Heart right ventricle (tissue), 16 donors: ENCODE results near the gene ELMO1. TPM values are rescaled to one million over a fixed set of nuclear protein-coding genes. Genes with fewer than 3 reads are reported as not detected.

Source experiments
- ATAC-seq, 8 donors: fragments of 200-7000 bp; cut with Tn5 transposase; one replicate each; pipeline ENCODE4 v1.9.1; 2020; ENCODE audit warnings: mild to moderate bottlenecking in 8 of 8, moderate library complexity in 8 of 8, moderate number of reproducible peaks in 1 of 8
- DNase-seq, 2 donors: peaks; one replicate each; pipeline ENCODE4 v3.0.0-alpha.2; 2020
- H3K27ac ChIP-seq, 10 donors: fragments of 200-600 bp; sonication (generic) in 2 of 10; one replicate each; pipeline versions ENCODE4 v1.5.0 to v1.8.0; 2020 to 2022; ENCODE audit warnings: mild to moderate bottlenecking in 3 of 10
- H3K27me3 ChIP-seq, 7 donors: fragments of 200-600 bp; one replicate each; pipeline ENCODE4 v1.8.0; 2021 to 2022; ENCODE audit warnings: mild to moderate bottlenecking in 2 of 7
- H3K36me3 ChIP-seq, 9 donors: fragments of 200-600 bp; sonication (generic) in 1 of 9; one replicate each; pipeline versions ENCODE4 v1.5.0 to v1.8.0; 2020 to 2022; ENCODE audit warnings: mild to moderate bottlenecking in 2 of 9
- H3K4me1 ChIP-seq, 9 donors: fragments of 200-600 bp; sonication (generic) in 1 of 9; one replicate each; pipeline versions ENCODE4 v1.5.0 to v1.8.0; 2020 to 2022; ENCODE audit warnings: mild to moderate bottlenecking in 4 of 9
- H3K4me3 ChIP-seq, 10 donors: fragments of 200-600 bp; sonication (generic) in 2 of 10; one replicate each; pipeline versions ENCODE4 v1.5.0 to v1.8.0; 2020 to 2022; ENCODE audit warnings: mild to moderate bottlenecking in 7 of 10, moderate library complexity in 2 of 10
- H3K9me3 ChIP-seq, 11 donors: fragments of 200-600 bp in 10 of 11; sonication (generic) in 2 of 11; one replicate each; pipeline versions ENCODE4 v1.5.0 to v1.8.0; 2013 to 2022; ENCODE audit warnings: mild to moderate bottlenecking in 2 of 11, control low read depth in 1 of 11, moderate library complexity in 1 of 11
- WGBS, 2 donors: extraction: QIAGEN DNeasy Blood & Tissue Kit; methylation state at CpG; one replicate each; pipeline ENCODE4 v1.1.7; 2013; ENCODE audit warnings: inconsistent platforms in 1 of 2; 5-methylcytosine and 5-hydroxymethylcytosine counted together
- intact Hi-C, 10 donors: fragments of 100-400 bp; cut with DNase I; formaldehyde crosslinking; loops; one replicate each; pipeline versions ENCODE4 v1.11.1 to v1.14.2; 2022
- polyA plus RNA-seq, 2 donors: library from polyadenylated mRNA; stranded (reverse); fragments of 200-250 nt; gene quantifications; one replicate each; pipeline ENCODE4 v1.2.3, GENCODE V29; 2013
- total RNA-seq, 10 donors: library from RNA; stranded (reverse); fragmentation: NEBNext Ultra II Directional in 3 of 10; extraction: Animal tissue kit (Norgen Biotek cat#: 25700) in 3 of 10; gene quantifications; one replicate each; pipeline versions ENCODE4 v1.2.1 to v1.2.4, GENCODE V29; 2021 to 2023
- TF ChIP-seq, protein P1 (sequence below), 9 donors: fragments of 200-600 bp; sonication (generic) in 2 of 9; IDR thresholded peaks; one replicate each; pipeline versions ENCODE4 v1.5.0 to v1.8.0; 2021 to 2022; ENCODE audit warnings: antibody characterized with exemption in 9 of 9, mild to moderate bottlenecking in 5 of 9, moderate library complexity in 1 of 9
- donor health status: Arrhythmogenic right ventricular cardiomyopathy.
- donor health status: ischemic (EF 13 %, LVEDD 7.1; RV severe dilation, severe dysfunction).
- donor health status: healthy with polysubstance abuse.
- donor health status: DM: no; HTN: yes; CAD: no.
- donor health status: DM: no; HTN: no; CAD: no.
- donor health status: ischemic (EF 25% LVEDD 6.9; RV normal size, moderate dysfunction).
- donor health status: ischemic (EF 25% LVEDD 5.7; RV mildly dilated, moderate dysfunction).
- donor health status: healthy.
- donor health status: DM: yes; HTN: yes; CAD: no.
- donor health status: Ischemic cardiomyopathy.
- donor health status: ischemic (EF 35%, LVEDD 5.7; RV mildly dilated, moderate dysfunction).
- donor health status: nonischemic (EF 11% LVEDD 7.7; RV severe dilation, severe dysfunction).
- donor health status: DM: yes; HTN: yes; CAD: no.
- donor health status: PGD.
- donor health status: ischemic (EF 29% LVEDD 5.4; RV normal size, mild dysfunction).
- donor health status: nonischemic (EF 23%, LVEDD 6.1; RV moderate dilation, normal function).

ELMO1 gene
- total and polyA plus RNA-seq, 12 donors, result 8.5 to 18.0 (median 13.9) TPM

DNA sequence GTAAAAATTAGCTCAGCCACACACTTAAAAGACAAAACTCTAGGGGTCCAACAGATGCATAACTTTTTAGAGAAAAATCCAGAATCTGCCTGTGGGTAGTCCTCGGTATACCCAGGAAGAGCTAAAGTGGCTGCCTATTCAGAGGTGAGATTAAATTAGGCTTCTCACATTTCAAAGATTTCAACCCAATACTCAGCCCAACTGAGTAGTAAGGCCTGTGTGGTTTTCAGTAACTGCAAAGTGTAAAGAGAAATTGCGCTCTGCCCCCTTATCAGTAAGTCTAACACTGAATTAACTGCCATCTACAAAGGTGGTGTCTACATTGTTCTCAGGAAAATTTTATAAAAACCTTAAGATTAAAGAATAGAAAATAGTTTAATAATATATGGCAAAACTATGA, 88.2 kb downstream of the ELMO1 start:
- H3K4me3 ChIP-seq, result no peak overlapping the region
- no peaks in the 10 kb centered on the region for H3K27me3 ChIP-seq
- intact Hi-C loops, result loop anchor here in 1 of 10 donors (10.0 kb wide), 1 partner anchor 84 kb away; the partner anchor contains the start of gene ELMO1
- H3K9me3 ChIP-seq, result no peaks in the 10 kb centered on the region
- 86 to 93% methylated on average over 2 of the region's 2 CpGs for WGBS, 2 donors
- no peaks in the 10 kb centered on the region for H3K36me3 ChIP-seq
- ATAC-seq (no peak), DNase-seq (no peak)
- TF ChIP-seq, protein P1, sequence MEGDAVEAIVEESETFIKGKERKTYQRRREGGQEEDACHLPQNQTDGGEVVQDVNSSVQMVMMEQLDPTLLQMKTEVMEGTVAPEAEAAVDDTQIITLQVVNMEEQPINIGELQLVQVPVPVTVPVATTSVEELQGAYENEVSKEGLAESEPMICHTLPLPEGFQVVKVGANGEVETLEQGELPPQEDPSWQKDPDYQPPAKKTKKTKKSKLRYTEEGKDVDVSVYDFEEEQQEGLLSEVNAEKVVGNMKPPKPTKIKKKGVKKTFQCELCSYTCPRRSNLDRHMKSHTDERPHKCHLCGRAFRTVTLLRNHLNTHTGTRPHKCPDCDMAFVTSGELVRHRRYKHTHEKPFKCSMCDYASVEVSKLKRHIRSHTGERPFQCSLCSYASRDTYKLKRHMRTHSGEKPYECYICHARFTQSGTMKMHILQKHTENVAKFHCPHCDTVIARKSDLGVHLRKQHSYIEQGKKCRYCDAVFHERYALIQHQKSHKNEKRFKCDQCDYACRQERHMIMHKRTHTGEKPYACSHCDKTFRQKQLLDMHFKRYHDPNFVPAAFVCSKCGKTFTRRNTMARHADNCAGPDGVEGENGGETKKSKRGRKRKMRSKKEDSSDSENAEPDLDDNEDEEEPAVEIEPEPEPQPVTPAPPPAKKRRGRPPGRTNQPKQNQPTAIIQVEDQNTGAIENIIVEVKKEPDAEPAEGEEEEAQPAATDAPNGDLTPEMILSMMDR (IDR thresholded peaks at IDR 0.05), result no peak
- H3K27ac ChIP-seq, result peak overlapping the region in 1 of 10 donors; percentile 32
- peaks cover 3 to 68% (median 30%) of the 10 kb centered on the region in 9 donors for H3K4me1 ChIP-seq

DNA sequence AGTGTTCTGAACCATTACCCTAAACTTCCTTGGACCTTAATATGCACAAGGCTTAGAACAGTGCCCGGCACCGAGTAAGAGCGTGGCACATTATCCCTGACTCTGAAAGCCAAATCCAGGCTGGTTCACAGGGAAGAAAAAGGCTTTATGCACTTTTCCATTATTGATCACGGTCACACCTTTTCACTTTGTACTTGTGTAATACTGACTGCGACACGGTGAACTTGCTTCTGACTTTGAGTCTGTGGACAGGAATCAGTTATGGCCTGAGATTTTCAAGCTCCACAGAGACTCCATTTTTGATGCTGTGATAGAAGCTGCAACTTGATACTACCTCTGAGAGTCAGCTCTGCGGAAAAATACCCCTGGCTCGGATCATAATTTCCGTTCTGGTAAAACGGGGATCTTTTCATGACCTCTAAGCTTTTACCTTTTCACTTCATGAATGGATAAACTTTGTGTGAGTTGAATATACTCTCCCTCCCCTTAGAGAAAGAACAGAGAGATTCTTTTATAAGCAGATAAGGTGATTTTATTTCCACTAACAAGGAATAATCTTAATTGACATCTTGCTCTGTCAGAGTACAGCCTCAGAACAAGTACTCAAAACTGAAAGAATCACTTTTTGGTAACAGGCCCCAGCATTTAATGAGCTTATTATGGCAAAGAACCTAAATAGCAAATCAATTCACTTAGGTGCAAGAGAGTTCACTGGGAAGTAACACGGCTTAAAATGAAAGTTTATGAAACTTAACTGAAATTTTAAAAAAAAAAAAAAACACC, 88.8 kb downstream of the ELMO1 start:
- TF ChIP-seq, protein P1 (IDR thresholded peaks at IDR 0.05), result no peak
- no peaks in the 10 kb centered on the region for H3K27me3 ChIP-seq
- ATAC-seq (no peak), DNase-seq (no peak)
- peak overlapping the region in 1 of 10 donors; percentile 32 for H3K27ac ChIP-seq
- H3K36me3 ChIP-seq, result no peaks in the 10 kb centered on the region
- no peaks in the 10 kb centered on the region for H3K9me3 ChIP-seq
- peaks cover 3 to 69% (median 37%) of the 10 kb centered on the region in 9 donors for H3K4me1 ChIP-seq
- intact Hi-C loops, result loop anchor here in 4 of 10 donors (5.0 to 10.0 kb wide), 2 partner anchors 85 to 137 kb away; partner anchors contain the start of gene ELMO1 (in 3 of the 4)
- H3K4me3 ChIP-seq, result no peak overlapping the region
- 77 to 81% methylated on average over 11 of the region's 11 CpGs for WGBS, 2 donors

DNA sequence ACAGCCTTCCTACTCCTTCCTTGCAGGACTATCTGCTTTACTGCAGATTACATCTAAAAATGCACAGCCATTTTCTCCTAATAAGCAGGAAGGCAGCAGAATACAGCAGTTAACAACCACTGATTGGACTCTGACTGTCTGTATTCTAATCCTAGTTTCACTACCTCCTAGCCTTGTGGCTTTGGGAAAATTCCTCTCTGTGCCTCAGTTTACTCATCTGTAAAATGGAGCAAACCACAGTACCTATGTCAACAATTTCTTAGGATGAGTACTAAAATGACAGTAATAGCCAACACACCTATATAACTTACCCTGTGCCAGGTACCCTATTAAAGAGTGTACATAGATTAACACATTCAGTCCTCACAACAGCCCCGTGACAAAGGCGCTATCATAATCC, 89.5 kb downstream of the ELMO1 start:
- intact Hi-C loops, result loop anchor here in 3 of 10 donors (5.0 to 10.0 kb wide), 2 partner anchors 86 to 138 kb away; partner anchors contain the start of gene ELMO1 (in 2 of the 3)
- TF ChIP-seq, protein P1 (IDR thresholded peaks at IDR 0.05), result no peak
- Histone ChIP-seq H3K36me3 (no peaks in the 10 kb centered on the region), H3K4me1 (peaks cover 3 to 68% (median 44%) of the 10 kb centered on the region in 9 donors), H3K27me3 (no peaks in the 10 kb centered on the region), H3K9me3 (no peaks in the 10 kb centered on the region), H3K27ac (peak overlapping the region in 1 of 10 donors; percentile 32), H3K4me3 (no peak overlapping the region)
- WGBS, 2 donors, result 97 to 99% methylated on average over 2 of the region's 2 CpGs
- no peak for ATAC-seq
- no peak for DNase-seq

DNA sequence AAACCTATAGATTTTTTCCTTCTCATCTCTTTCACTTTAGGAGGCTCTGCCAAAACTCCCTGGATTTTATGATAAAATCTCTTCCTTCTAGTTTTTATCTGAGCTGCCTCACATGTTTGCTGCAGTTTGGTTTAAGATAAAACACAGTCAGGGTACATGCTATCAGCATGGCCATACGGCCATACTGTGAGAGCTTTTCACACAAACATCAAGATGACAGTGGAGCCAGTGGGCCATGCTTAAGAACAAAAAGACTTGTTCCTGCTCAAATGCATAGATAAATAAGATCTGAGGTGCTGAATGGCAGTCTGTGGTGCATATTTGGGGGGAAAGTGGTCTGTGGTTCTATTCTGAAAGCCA, 91.0 kb downstream of the ELMO1 start:
- Histone ChIP-seq H3K4me3 (no peak overlapping the region), H3K27ac (peak overlapping the region in 4 of 10 donors; percentile 13 to 80 (median 54)), H3K9me3 (no peaks in the 10 kb centered on the region), H3K27me3 (no peaks in the 10 kb centered on the region), H3K4me1 (peaks cover 6 to 75% (median 56%) of the 10 kb centered on the region in 9 donors), H3K36me3 (no peaks in the 10 kb centered on the region)
- TF ChIP-seq, protein P1 (IDR thresholded peaks at IDR 0.05), result no peak
- DNase-seq (no peak), ATAC-seq (no peak)
- intact Hi-C loops, result loop anchor here in 3 of 10 donors (5.0 to 10.0 kb wide), 2 partner anchors 87 to 140 kb away; partner anchors contain the start of gene ELMO1 (in 2 of the 3)
- WGBS, 2 donors, result 21 to 48% methylated on average over 1 of the region's 1 CpG
